Glutamatergic neuron (in vitro differentiated cells): ENCODE results near the gene PICK1. TPM values are rescaled to one million over a fixed set of nuclear protein-coding genes. Genes with fewer than 3 reads are reported as not detected.

Source experiments
- DNase-seq: peaks from one replicate; pipeline ENCODE4 v3.0.0; 2022
- H3K27ac Mint-ChIP-seq: one replicate; pipeline ENCODE4 v1.8.0; 2020; ENCODE audit warnings: mild to moderate bottlenecking, mixed read lengths, inconsistent platforms; ENCODE audit not compliant: unreplicated experiment
- H3K27me3 Mint-ChIP-seq: one replicate; pipeline ENCODE4 v1.8.0; 2020; ENCODE audit warnings: mild to moderate bottlenecking, moderate library complexity, mixed read lengths, inconsistent platforms; ENCODE audit not compliant: unreplicated experiment
- H3K36me3 Mint-ChIP-seq: one replicate; pipeline ENCODE4 v1.8.0; 2020; ENCODE audit warnings: mild to moderate bottlenecking, mixed read lengths, inconsistent platforms; ENCODE audit not compliant: unreplicated experiment
- H3K4me1 Mint-ChIP-seq: one replicate; pipeline ENCODE4 v1.8.0; 2020; ENCODE audit warnings: mild to moderate bottlenecking, low read depth, mixed read lengths, inconsistent platforms; ENCODE audit not compliant: unreplicated experiment
- H3K4me3 Mint-ChIP-seq: one replicate; pipeline ENCODE4 v1.8.0; 2020; ENCODE audit warnings: mild to moderate bottlenecking, mixed read lengths, inconsistent platforms; ENCODE audit not compliant: unreplicated experiment
- H3K9me3 Mint-ChIP-seq: one replicate; pipeline ENCODE4 v1.8.0; 2020; ENCODE audit warnings: mild to moderate bottlenecking, moderate library complexity, mixed read lengths, inconsistent platforms; ENCODE audit not compliant: unreplicated experiment
- CTCF ChIP-seq: fragments of 200-600 bp; sonication (generic); IDR thresholded peaks from one replicate; pipeline ENCODE4 v1.5.0; 2021; ENCODE audit not compliant: partially characterized antibody, unreplicated experiment
- total RNA-seq: library from RNA; stranded (reverse); fragmentation: NEBNext Ultra II Directional; extraction: Animal tissue kit (Norgen Biotek cat#: 25700); gene quantifications from one replicate; pipeline ENCODE4 v1.2.1, GENCODE V29; 2021; ENCODE audit not compliant: unreplicated experiment

PICK1 gene
- total RNA-seq, 1 donor from 2014 or later = 44.8 TPM

GRCh38 chr22:38080850-38081635, 23.8 kb downstream of the PICK1 start:
- no peak overlapping the region for H3K27ac Mint-ChIP-seq
- H3K4me3 Mint-ChIP-seq = no peak overlapping the region
- peak; percentile 11 for TF ChIP-seq CTCF
- peaks cover 5% of the 10 kb centered on the region for H3K9me3 Mint-ChIP-seq
- DNase-seq = peak; percentile 71
- H3K36me3 Mint-ChIP-seq = no peaks in the 10 kb centered on the region
- no peaks in the 10 kb centered on the region for H3K4me1 Mint-ChIP-seq
- peaks cover 1% of the 10 kb centered on the region for H3K27me3 Mint-ChIP-seq

- Mint-ChIP-seq H3K4me1 (no peaks in the 10 kb centered on the region), H3K27me3 (peaks cover 1% of the 10 kb centered on the region), H3K27ac (no peak overlapping the region), H3K9me3 (peaks cover 5% of the 10 kb centered on the region), H3K36me3 (no peaks in the 10 kb centered on the region), H3K4me3 (no peak overlapping the region)
- TF ChIP-seq CTCF = no peak
- DNase-seq = no peak
Observed at GRCh38 chr22:38081636-38081940, 24.4 kb downstream of the PICK1 start.

- H3K27ac Mint-ChIP-seq = no peak overlapping the region
Observed at GRCh38 chr22:38081941-38082828, 25.0 kb downstream of the PICK1 start.

GRCh38 chr22:38082986-38083710, 25.9 kb downstream of the PICK1 start:
- Mint-ChIP-seq H3K4me3 (no peak overlapping the region), H3K4me1 (peaks cover 1% of the 10 kb centered on the region), H3K27ac (no peak overlapping the region), H3K36me3 (no peaks in the 10 kb centered on the region), H3K9me3 (peaks cover 9% of the 10 kb centered on the region), H3K27me3 (peaks cover 1% of the 10 kb centered on the region)
- no peak for DNase-seq
- no peak for TF ChIP-seq CTCF

More at GRCh38 chr22:38081941-38082828, 25.0 kb downstream of the PICK1 start:
- no peaks in the 10 kb centered on the region for H3K36me3 Mint-ChIP-seq
- no peak for DNase-seq
- H3K4me1 Mint-ChIP-seq = no peaks in the 10 kb centered on the region
- no peak for TF ChIP-seq CTCF
- no peak overlapping the region for H3K4me3 Mint-ChIP-seq
- H3K27me3 Mint-ChIP-seq = peaks cover 1% of the 10 kb centered on the region
- H3K9me3 Mint-ChIP-seq = peaks cover 5% of the 10 kb centered on the region
